GM12891 (cell line): ENCODE results near the gene NCK1.
"Not testable (repeated sequence)": the region's sequence is repeated elsewhere in the genome, so short reads cannot be mapped to it uniquely, and the experiment has no call there.

ENCODE experiments used
- DNase-seq: peaks from one replicate; pipeline ENCODE4 v3.0.0; 2011; ENCODE audit warnings: low spot score; ENCODE audit not compliant: insufficient read length
- FAIRE-seq: peaks from 2 replicates; lab custom pipeline; 2011; peaks lifted over from hg19 to GRCh38; lab: Jason Lieb, UNC
- PAX5 ChIP-seq: IDR thresholded peaks from 2 replicates; pipeline ENCODE4 v1.6.1; 2011; ENCODE audit warnings: low read length, moderate library complexity, mild to moderate bottlenecking; ENCODE audit not compliant: insufficient read depth, severe bottlenecking
- POLR2A ChIP-seq: IDR thresholded peaks from 2 replicates; pipeline ENCODE4 v1.6.1; 2011; ENCODE audit warnings: low read depth, low read length, control low read depth
- POLR2AphosphoS5 ChIP-seq: IDR thresholded peaks from 2 replicates; pipeline ENCODE4 v1.6.1; 2011; ENCODE audit warnings: low read depth, low read length, control low read depth
- POU2F2 ChIP-seq: IDR thresholded peaks from 2 replicates; pipeline ENCODE4 v1.6.1; 2011; ENCODE audit warnings: low read depth, mild to moderate bottlenecking, control low read depth, low read length, moderate library complexity
- SPI1 ChIP-seq: IDR thresholded peaks from 2 replicates; pipeline ENCODE4 v1.6.1; 2011; ENCODE audit warnings: low read depth, low read length, control low read depth
- TAF1 ChIP-seq: IDR thresholded peaks from 2 replicates; pipeline ENCODE4 v1.6.1; 2011; ENCODE audit warnings: low read depth, low read length, control low read depth

The NCK1 gene

GRCh38 chr3:136862617-136863322 is 762 bp downstream of the NCK1 start:
- DNase-seq: peak; percentile 33
- peak; percentile 59 for FAIRE-seq
- no peak for TF ChIP-seq POLR2A
- TF ChIP-seq TAF1: no peak; the same call in 1 of the 2 replicates
- TF ChIP-seq POU2F2: peak; percentile 26; the same call in 1 of the 2 replicates

- TF ChIP-seq SPI1: no peak
- no peak for TF ChIP-seq TAF1
- no peak for TF ChIP-seq POLR2A
- TF ChIP-seq POLR2AphosphoS5: no peak
- TF ChIP-seq PAX5: no peak
- no peak for TF ChIP-seq POU2F2
- DNase-seq: no peak
- FAIRE-seq: no peak
Observed at GRCh38 chr3:136869282-136869681, 7.3 kb downstream of the NCK1 start.

- not testable (repeated sequence) for FAIRE-seq, DNase-seq
Observed at GRCh38 chr3:136872258-136872657, 10.2 kb downstream of the NCK1 start.

GRCh38 chr3:136879510-136879909 is 17.5 kb downstream of the NCK1 start:
- not testable (repeated sequence) for DNase-seq, FAIRE-seq

- DNase-seq (no peak), FAIRE-seq (peak; percentile 40)
- TF ChIP-seq SPI1: peak; percentile 19; the same call in 1 of the 2 replicates
- TF ChIP-seq POLR2A: no peak
Observed at GRCh38 chr3:136882571-136882970, 20.6 kb downstream of the NCK1 start.

GRCh38 chr3:136883967-136884720 is 22.1 kb downstream of the NCK1 start:
- no peak for TF ChIP-seq POU2F2
- FAIRE-seq (no peak), DNase-seq (no peak)

- FAIRE-seq (peak; percentile 31), DNase-seq (no peak)
- no peak for TF ChIP-seq POU2F2
- TF ChIP-seq TAF1: no peak
- TF ChIP-seq SPI1: no peak
- no peak for TF ChIP-seq PAX5
- no peak for TF ChIP-seq POLR2A
- no peak for TF ChIP-seq POLR2AphosphoS5
Observed at GRCh38 chr3:136885357-136886213, 23.6 kb downstream of the NCK1 start.

- no peak for TF ChIP-seq POLR2A
- no peak for TF ChIP-seq POLR2AphosphoS5
- TF ChIP-seq POU2F2: no peak
- no peak for TF ChIP-seq SPI1
- TF ChIP-seq PAX5: no peak
- no peak for TF ChIP-seq TAF1
- DNase-seq: no peak
- no peak for FAIRE-seq
Observed at GRCh38 chr3:136889947-136890346, 27.9 kb downstream of the NCK1 start.

- TF ChIP-seq PAX5 (no peak), POU2F2 (no peak), SPI1 (no peak), TAF1 (no peak), POLR2AphosphoS5 (no peak), POLR2A (no peak)
- FAIRE-seq: no peak
- no peak for DNase-seq
Observed at GRCh38 chr3:136891934-136892855, 30.2 kb downstream of the NCK1 start.
